ENCODE measurements around the gene ADGRV1. TPM values are rescaled to one million over a fixed set of nuclear protein-coding genes. Genes with fewer than 3 reads are reported as not detected.

Gene ADGRV1
- total RNA-seq, 1 experiment from 2014 or later: 64.8 TPM

- Histone ChIP-seq H3K14ac (ENCODE audit: insufficient read depth, low read length) (no peak overlapping the region), H3K79me2 (ENCODE audit: insufficient read depth, low read length) (no peaks in the 10 kb centered on the region), H2BK20ac (ENCODE audit: low read depth, low read length, poor library complexity, severe bottlenecking) (no peak overlapping the region), H3K23me2 (ENCODE audit: insufficient read length, low read depth, low read length, poor library complexity, severe bottlenecking) (no peaks in the 10 kb centered on the region), H2AK5ac (ENCODE audit: insufficient read length, low read length) (no peak overlapping the region), H3K9ac (ENCODE audit: extremely low read depth, insufficient read length, low read length) (no peak overlapping the region), H3K4ac (ENCODE audit: low read depth, low read length) (no peak overlapping the region), H2BK5ac (ENCODE audit: insufficient read length, low read length) (no peak overlapping the region), H3K18ac (ENCODE audit: insufficient read length, low read depth, low read length) (no peak overlapping the region), H3K23ac (ENCODE audit: insufficient read length, low read depth, low read length) (no peak overlapping the region), H2AFZ (ENCODE audit: low read length) (no peak overlapping the region), H4K5ac (ENCODE audit: insufficient read length, low read depth, low read length) (no peak overlapping the region), H3K4me1 (ENCODE audit: insufficient read depth, low read length) (no peaks in the 10 kb centered on the region), H3K56ac (ENCODE audit: insufficient read length, low read depth, low read length) (no peak overlapping the region), H3K4me2 (ENCODE audit: insufficient read depth, insufficient read length, low read length) (no peak overlapping the region), H4K91ac (ENCODE audit: insufficient read length, low read depth, low read length) (no peak overlapping the region), H3K27ac (ENCODE audit: insufficient read length, low read depth, low read length) (no peak overlapping the region), H2BK15ac (ENCODE audit: low read depth, low read length) (no peak overlapping the region), H2BK12ac (ENCODE audit: insufficient read length, low read depth, low read length) (no peak overlapping the region), H3K9me3 (ENCODE audit: control insufficient read depth, low read depth, low read length) (no peaks in the 10 kb centered on the region), H4K20me1 (ENCODE audit: control insufficient read depth, insufficient read depth, insufficient read length) (no peaks in the 10 kb centered on the region), H3T11ph (ENCODE audit: low read length) (no peak overlapping the region), H3K27me3 (ENCODE audit: insufficient read depth, low read length) (no peaks in the 10 kb centered on the region), H3K79me1 (ENCODE audit: insufficient read depth, low read depth, low read length, poor library complexity, severe bottlenecking) (no peaks in the 10 kb centered on the region), H4K8ac (replicated peaks; ENCODE audit: insufficient read length, low read depth, low read length) (no peak overlapping the region), H2BK120ac (ENCODE audit: low read depth, low read length, poor library complexity, severe bottlenecking) (no peak overlapping the region)
- no peak overlapping the region for H3K4me3 Mint-ChIP-seq
- H3K4me1 Mint-ChIP-seq: no peaks in the 10 kb centered on the region
- TF ChIP-seq, protein P1, sequence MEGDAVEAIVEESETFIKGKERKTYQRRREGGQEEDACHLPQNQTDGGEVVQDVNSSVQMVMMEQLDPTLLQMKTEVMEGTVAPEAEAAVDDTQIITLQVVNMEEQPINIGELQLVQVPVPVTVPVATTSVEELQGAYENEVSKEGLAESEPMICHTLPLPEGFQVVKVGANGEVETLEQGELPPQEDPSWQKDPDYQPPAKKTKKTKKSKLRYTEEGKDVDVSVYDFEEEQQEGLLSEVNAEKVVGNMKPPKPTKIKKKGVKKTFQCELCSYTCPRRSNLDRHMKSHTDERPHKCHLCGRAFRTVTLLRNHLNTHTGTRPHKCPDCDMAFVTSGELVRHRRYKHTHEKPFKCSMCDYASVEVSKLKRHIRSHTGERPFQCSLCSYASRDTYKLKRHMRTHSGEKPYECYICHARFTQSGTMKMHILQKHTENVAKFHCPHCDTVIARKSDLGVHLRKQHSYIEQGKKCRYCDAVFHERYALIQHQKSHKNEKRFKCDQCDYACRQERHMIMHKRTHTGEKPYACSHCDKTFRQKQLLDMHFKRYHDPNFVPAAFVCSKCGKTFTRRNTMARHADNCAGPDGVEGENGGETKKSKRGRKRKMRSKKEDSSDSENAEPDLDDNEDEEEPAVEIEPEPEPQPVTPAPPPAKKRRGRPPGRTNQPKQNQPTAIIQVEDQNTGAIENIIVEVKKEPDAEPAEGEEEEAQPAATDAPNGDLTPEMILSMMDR (conservative IDR thresholded peaks at IDR 0.05): no peak
- no peaks in the 10 kb centered on the region for H3K9me3 Mint-ChIP-seq
- no peaks in the 10 kb centered on the region for H3K27me3 Mint-ChIP-seq (ENCODE audit: low read depth)
- peaks cover 7 to 18% (median 13%) of the 10 kb centered on the region in 3 experiments; a peak in 6 of 7 replicates for H3K36me3 Mint-ChIP-seq (ENCODE audit: insufficient read depth in 1 of 3, low read depth in 3 of 3)
- H3K27ac Mint-ChIP-seq: no peak overlapping the region; a peak in 1 of 7 replicates
- DNase-seq: no peak
Measured at GRCh38 chr5:91076138-91076537, 517.5 kb downstream of the ADGRV1 start.

All from H9 (cell line).